Activated T-cell treated with anti-CD3 and anti-CD28 coated beads for 1 hour (primary cell): Measurements from ENCODE around the gene RAET1L.
"Not testable (repeated sequence)": the region's sequence is repeated elsewhere in the genome, so short reads cannot be mapped to it uniquely, and the experiment has no call there.

ENCODE experiments used
- DNase-seq: peaks from one replicate; pipeline ENCODE4 v3.0.0-alpha.2; 2020; ENCODE audit warnings: low read depth

The RAET1L gene

GRCh38 chr6:150016324-150017185 is 8.8 kb downstream of the RAET1L start:
- peak; percentile 27 for DNase-seq

GRCh38 chr6:150015281-150016001 is 9.9 kb downstream of the RAET1L start:
- not testable (repeated sequence) for DNase-seq

- not testable (repeated sequence) for DNase-seq
Measured at GRCh38 chr6:150014623-150015280, 10.6 kb downstream of the RAET1L start.

- not testable (repeated sequence) for DNase-seq
Measured at GRCh38 chr6:150013785-150014622, 11.3 kb downstream of the RAET1L start.

- not testable (repeated sequence) for DNase-seq
Measured at GRCh38 chr6:150012846-150013784, 12.2 kb downstream of the RAET1L start.

- no peak for DNase-seq
Measured at GRCh38 chr6:150008588-150008987, 16.7 kb downstream of the RAET1L start.

GRCh38 chr6:150006961-150007464 is 18.3 kb downstream of the RAET1L start:
- DNase-seq: no peak

GRCh38 chr6:150005761-150006651 is 19.3 kb downstream of the RAET1L start:
- DNase-seq: no peak

GRCh38 chr6:150004783-150005717 is 20.3 kb downstream of the RAET1L start:
- peak; percentile 79 for DNase-seq

GRCh38 chr6:150004101-150004782 is 21.1 kb downstream of the RAET1L start:
- no peak for DNase-seq

GRCh38 chr6:150003599-150003998 is 21.7 kb downstream of the RAET1L start:
- not testable (repeated sequence) for DNase-seq

- DNase-seq: no peak
Measured at GRCh38 chr6:150002710-150003109, 22.6 kb downstream of the RAET1L start.

- DNase-seq: no peak
Measured at GRCh38 chr6:150001295-150002008, 23.9 kb downstream of the RAET1L start.

- no peak for DNase-seq
Measured at GRCh38 chr6:149999636-150000035, 25.7 kb downstream of the RAET1L start.

GRCh38 chr6:149995971-149996370 is 29.4 kb downstream of the RAET1L start:
- DNase-seq: no peak

- DNase-seq: no peak
Measured at GRCh38 chr6:149995235-149995750, 30.0 kb downstream of the RAET1L start.

GRCh38 chr6:149991838-149992237 is 33.5 kb downstream of the RAET1L start:
- no peak for DNase-seq
